ENCODE measurements around the gene TGFBR1. TPM values are rescaled to one million over a fixed set of nuclear protein-coding genes. Genes with fewer than 3 reads are reported as not detected.
"Not testable (repeated sequence)": the region's sequence is repeated elsewhere in the genome, so short reads cannot be mapped to it uniquely, and the experiment has no call there.

The TGFBR1 gene
- total RNA-seq, 2 donors from 2014 or later, result 85.0 to 91.6 TPM

DNA sequence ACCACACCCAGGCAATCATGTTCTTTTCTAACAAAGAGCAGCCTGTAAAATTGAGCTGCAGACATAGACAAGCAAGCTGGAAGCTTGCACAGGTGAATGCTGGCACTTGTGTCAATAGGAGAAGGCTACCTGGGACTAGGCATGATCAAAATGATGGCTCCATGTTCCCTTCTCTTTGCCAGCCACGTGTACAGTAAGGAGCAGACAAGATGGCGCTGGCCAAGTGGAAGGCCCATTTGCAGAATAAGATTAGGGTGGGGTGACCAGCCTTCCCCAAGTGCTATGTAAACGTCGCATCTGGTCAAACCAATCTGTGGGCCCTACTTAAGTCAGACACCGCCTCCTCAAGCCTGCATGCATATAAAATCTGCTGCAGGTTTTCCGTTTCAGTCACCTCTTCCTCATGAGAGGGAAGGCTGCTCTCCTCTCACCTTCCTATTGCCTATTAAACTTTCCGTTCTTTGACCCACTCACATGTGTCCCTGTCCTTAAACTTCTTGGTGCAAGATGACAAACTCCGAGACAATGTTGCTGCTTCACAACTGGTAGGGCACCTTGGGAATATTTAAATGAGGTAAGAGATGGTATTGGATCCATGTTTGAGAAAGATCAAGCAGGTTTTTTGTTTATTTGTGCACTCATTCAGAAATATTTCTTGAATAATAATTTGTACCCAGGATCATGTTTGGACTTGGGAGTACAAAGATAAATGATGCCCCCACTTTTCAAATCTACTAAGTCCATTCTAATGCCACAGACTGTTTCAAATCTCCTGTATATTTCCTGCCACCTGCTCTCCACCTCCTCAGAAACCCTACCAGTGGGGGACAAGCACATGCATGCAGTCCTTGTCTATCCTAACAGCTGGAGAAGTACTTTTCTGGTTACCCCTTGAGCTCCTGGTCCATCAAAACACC lies 30.7 kb upstream of the TGFBR1 start:
- intact Hi-C loops (cut with DNase I), result no loop called here

DNA sequence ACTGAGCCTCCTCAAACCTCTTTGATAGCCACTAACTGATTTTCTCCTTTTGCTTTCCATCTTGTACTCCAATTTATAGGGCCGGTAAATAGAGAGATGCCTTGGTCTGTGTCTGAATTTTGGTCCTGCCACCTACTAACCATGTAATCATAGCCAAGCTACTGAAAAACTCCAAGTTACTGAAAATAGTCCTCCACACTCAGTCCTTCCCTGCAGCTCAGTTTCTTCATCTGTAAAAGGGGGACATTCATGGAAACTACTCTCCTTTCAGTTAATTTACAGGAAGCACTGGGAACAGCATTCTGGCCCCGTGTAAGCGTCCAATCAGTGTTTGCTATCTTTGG lies 30.0 kb upstream of the TGFBR1 start:
- intact Hi-C loops (cut with DNase I), result no loop called here
- DNase-seq (ENCODE audit: low spot score), result no peak

More for the DNA sequence above, 30.7 kb upstream of the TGFBR1 start:
- no peak for DNase-seq (ENCODE audit: low spot score)

DNA sequence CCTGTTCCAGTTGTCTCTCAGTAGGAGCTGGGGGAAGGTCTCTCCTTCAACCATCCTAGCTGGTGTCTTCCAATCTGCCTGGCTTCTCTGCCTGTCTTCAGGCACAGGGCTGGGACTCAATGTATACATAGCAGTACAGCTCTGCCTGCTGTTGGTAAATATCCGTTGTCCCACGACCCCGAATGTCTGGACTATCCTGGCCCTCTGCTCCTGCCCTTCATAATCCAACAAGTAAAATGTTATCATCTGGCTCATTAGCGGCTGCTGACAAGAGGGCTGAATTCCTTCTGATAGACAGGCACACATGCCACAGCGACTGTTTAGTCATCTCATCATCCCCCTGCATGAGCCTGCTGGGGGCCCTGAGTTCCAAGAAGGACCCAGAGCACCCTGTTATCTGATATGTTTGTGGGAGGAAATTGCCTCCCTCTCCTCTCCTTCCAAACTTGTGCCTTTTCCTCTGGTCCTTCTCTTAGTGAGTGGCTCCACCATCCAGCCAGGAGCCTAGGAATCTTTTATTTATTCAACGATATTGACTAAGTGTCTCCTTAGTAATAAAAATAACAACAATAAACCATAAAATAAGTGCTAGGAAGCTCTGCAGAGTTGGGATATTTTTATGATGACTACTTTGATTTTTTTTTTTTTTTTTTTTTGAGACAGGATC lies 29.5 kb upstream of the TGFBR1 start:
- DNase-seq (ENCODE audit: low spot score), result no peak
- intact Hi-C loops (cut with DNase I), result no loop called here

DNA sequence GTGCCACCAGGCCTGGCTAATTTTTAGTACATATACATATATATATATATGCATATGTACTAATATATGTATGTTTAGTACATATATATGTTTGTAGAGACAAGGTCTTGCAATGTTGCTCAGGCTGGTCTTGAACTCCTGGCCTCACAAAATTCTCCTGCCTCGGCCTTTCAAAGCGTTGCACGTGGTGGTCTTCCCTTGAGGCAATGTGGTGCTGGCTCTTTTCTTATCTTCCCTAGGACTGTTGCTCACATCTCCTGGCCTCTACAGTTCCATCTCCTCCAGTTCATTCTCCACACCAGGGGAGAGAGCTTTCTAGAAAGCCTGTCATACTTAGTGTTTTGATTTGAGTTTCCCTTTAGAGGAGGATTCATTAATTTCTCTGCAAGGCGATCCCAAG lies 28.9 kb upstream of the TGFBR1 start:
- intact Hi-C loops (cut with DNase I), result no loop called here
- no peak for DNase-seq (ENCODE audit: low spot score)

DNA sequence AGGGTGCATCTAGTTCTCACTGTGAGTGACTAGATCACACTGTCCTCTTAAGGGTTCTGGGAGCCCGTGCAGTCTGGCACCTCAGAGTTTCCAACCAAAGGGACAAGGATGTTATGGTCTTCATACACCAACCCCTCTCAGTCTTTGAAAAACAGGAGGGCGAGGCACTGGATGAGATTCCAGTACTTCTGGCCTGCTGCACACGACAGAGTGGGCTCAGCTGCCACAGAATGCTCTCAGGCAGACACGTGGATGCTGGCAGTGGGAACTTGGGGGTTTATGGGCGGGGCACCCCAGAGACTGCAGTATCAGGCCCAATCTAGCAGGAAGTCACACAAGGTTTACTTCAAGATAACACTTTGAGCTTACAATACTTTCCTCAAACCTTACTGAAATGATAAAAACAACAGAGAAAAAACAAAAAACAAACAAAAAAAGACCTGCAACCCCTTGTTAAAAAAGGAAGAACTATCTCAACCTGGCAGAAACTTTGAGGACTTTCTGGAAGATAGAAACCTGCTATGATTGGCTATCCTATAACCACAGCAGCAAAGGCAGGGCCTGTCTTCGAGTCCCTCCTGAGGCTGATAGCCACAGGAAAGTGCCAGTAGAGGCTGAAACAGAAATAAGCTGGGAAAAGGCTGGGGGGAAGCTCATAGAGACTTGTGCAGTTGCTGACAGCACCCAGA lies 28.3 kb upstream of the TGFBR1 start:
- intact Hi-C loops (cut with DNase I), result loop anchor here in 1 of 2 donors (1.0 kb wide), 1 partner anchor 8 kb away; no protein-coding TSS in a partner anchor
- DNase-seq (ENCODE audit: low spot score), result no peak

DNA sequence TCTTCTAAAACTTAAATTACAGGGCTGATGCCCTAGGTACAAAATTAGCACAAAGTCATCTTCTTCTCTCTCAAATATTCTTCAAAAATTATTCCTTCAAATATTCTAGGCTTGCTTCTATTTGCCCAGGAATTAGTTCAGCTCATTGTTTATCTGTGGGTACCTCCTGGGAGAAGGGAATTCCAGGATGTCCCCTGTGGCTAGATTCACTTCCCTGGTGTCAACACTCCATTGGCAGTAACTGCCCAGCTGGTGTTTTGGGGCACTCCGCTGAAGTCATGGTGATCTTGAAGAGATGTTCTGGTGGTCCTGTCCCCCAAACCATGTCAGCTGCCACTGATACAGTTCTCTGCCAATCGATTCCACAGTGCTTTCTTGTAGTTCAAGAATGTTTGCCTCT lies 26.2 kb upstream of the TGFBR1 start:
- intact Hi-C loops (cut with DNase I), result no loop called here
- DNase-seq (ENCODE audit: low spot score), result no peak

DNA sequence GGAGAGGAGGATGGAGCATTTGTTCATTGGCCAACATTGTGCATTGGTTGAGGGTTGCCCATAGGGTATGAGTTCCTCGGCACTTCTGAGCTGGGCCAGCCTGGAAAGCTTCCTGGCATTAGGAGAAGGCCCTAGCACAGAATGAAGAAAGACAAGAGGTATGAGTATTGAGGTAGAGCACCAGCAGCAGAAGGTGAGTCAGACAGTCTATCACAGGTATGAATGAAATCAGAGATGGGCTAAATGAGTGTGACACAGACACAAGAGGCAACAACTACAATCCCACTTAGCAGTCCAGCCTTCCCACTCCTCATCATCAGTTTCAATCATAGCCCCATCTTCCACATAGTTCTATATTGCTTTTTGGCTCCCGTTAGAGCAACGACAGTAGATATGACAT lies 25.4 kb upstream of the TGFBR1 start:
- intact Hi-C loops (cut with DNase I), result no loop called here
- DNase-seq (ENCODE audit: low spot score), result no peak

DNA sequence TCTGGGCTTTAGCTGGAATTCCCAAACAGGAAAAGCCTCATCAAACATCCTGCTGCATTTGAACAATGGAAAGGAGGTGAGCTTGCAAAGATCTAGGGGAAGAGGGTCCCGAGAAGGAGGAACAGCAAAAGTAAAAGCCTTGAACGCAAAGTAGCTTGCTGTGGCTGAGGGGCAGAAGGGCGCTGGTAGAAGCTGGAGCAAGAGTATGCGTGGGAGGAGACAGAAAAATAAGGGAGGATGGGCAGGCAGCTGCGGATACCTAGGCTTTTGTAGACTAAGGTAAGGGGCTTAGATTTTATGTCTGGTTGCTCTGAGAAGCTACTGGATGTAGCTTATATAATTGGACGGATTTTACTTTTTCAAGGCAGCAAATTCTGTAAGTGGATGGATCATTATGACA lies 21.9 kb upstream of the TGFBR1 start:
- intact Hi-C loops (cut with DNase I), result no loop called here
- no peak for DNase-seq (ENCODE audit: low spot score)

DNA sequence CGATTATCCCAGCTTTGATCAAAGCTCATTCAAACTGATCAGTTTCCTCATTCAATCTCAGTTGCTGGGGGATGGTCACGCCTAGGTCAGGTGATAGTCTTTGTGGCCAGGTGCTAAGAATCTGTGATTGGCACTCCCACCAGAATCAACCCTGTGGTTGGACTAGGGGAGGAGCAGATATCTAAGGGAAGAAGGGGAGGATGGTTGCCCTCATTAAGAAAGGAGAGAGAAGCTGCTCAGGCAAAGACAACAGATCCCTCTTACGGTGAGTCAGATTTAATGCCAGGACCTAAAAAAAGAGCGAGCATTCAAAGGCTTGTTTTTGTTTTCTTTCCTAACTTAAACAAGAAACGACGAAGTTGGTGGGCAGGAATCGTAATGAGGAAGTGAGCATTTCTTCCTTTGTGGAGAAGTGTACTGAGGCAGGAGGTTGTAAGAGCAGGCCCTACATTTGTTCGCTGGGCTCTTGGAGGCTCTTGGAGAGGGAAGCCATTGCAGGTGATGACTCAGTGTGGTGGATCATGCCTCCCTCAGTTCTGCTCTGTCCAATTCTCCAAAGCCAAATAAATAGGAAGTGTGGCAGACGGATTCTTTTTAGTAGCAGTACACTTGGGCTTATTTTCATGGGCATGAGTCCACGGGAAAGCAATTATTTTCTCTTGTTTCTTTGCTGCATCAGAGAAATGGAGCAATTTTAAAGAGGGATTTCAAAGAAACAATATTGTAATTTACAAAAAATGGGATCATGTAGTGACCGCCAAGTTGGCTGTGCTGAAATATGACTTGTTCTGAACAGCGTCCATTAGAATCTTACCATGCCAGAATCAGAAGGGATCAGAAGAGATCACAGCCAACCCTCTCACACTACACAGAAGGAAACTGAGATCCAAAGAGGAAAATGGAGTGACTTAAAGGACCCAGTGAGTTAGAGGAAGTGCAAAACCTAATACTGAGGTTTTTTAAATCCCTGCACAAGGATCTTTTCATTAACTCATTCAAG lies 18.7 kb upstream of the TGFBR1 start:
- DNase-seq (ENCODE audit: low spot score), result no peak
- intact Hi-C loops (cut with DNase I), result no loop called here

DNA sequence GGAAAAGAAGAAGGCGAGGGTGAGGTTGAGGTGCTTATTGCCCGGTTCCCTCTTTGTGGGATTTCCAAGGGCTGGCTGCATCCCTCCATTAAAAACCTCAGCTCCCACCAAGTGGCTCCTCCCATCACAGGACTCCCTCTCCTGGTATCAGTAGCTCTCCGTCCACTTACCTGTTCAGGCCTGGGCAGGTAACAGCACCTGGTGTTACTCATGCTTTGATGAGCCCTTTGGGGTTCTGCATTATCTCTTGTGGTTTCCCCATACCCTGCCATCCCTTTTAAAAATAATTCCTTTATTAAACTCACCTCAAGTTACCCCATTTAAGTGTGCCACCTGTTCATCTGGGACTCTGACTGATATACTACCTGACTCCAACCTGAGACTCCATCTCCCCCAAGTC lies 17.5 kb upstream of the TGFBR1 start:
- DNase-seq (ENCODE audit: low spot score), result no peak
- intact Hi-C loops (cut with DNase I), result no loop called here

DNA sequence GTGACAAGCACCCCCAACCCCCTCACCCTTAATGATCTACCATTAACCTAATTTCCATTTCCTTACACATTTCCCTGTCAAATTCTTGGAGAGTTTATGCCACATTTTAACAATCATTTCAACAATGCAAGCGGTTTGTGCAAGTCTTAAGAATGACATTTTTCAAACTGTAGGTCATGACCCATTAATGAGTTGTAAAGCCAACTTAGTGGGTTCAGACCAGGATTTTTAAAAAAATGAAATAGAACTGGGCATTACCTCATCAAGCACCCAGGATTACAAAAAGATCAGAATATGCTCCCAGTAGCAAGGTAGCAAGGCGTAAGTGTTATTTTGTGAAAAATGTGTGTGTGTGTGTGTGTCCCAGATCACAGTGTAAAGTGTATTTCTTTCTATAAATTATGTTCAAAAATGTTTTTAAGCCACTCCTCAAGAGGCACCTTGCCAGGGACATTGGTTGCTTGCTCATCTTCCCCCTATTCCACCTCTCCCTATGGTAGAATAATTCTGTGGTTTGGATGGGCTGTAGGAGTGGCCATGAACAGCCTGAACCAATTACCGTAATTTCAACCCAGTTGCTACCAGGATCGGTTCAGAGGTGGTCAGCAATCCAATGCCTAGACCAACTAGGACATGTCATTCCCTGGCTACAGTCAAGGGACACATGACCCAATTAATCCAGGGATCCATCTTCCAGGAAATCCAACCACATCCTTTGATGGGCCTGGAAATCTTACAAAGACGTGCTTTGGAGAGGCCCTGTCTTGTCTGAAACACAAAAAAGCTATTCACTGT lies 14.4 kb upstream of the TGFBR1 start:
- DNase-seq (ENCODE audit: low spot score), result no peak
- intact Hi-C loops (cut with DNase I), result no loop called here

DNA sequence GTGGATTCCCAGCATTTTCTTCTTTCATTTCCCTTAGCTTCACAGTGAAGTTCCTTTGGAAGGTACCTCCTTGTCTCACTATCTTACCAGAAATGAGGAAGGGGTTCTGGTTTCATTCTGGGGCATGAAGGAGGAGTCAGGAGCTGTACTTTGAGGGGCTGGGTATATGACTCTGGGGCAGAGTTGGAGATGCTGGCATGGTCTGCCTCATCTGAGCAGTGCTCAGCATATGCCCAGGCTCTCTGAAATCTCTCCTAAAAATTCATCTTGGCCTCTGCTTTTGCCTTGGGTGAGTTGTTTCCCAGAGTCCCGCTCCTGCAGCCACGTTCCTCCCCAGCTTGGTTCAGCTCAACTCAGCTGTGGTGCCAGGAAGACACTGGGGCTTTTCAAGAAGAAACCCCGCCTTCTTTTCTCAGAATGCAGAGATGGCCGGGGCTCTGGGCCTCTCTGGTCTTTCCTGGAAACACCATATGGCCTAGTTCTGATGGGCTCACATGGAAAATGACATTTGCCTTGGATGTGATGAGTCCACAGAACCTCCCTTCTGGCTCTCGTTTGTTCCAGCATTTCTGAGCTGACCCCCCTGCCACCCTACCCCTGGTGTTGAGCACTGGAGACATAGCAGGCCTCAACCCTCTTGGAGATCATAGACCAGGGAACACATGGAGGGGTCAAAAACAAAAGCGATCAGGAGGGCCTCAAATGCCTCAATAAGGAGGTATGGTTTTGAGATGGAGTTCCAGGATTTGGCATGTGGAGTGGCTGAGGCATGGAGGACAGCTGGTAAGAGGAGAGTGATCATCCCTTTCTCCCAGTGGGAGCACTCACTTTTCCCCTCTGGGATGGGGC lies 12.0 kb upstream of the TGFBR1 start:
- intact Hi-C loops (cut with DNase I), result no loop called here
- no peak for DNase-seq (ENCODE audit: low spot score)

DNA sequence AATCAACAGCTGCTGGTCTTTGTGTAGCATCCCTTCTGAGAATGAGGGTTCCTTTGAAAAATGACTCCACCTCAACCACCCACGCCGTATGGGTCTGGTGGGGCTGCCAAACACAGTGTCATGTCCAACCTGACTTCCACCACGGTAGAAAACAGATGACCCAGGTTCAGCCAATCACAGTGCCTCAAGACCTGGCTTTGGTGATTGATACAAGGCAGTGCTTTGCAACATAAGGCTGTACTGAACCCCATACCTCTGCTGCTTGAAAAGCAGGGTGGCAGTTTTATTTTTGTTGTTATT lies 11.5 kb upstream of the TGFBR1 start:
- no peak for DNase-seq (ENCODE audit: low spot score)
- intact Hi-C loops (cut with DNase I), result no loop called here

DNA sequence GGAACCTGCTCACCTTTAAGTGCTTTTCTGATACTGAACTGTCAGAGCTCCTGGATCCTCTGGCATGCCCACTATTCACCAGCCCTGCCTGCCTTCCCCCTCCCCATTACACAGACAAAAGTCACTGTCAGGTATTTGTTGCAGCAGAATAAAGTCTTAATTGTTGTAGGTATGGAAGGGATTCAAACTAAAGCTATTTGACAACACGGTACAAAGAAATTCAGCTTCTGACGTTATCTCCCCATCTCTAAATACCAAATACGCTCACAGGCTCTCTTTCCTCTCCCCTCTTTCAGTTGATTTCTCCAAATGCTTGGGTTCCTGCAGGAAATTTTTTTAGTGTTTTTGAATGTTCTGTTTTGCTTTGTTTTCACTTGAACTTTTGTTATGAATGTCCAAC lies 9.3 kb upstream of the TGFBR1 start:
- DNase-seq (ENCODE audit: low spot score), result no peak
- intact Hi-C loops (cut with DNase I), result no loop called here

DNA sequence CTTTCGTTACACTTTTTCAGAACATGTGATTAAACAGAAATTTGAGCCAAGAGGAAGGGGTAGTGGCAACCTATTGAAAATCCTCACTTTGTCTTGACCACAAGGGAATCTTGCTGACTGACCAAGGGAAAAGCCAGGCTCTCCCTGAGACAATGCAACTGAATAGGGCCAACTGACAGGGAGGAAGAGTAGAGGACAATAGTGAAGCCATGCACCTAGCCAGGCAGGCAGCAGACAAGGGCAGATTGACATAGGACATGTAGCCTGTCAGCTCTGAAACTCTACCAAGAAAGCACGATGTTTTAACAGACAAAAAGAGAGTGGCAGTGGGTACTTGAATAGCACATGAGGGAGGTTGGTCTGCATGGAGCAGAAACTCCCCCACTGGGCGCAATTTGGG lies 8.5 kb upstream of the TGFBR1 start:
- intact Hi-C loops (cut with DNase I), result no loop called here
- DNase-seq (ENCODE audit: low spot score), result no peak

DNA sequence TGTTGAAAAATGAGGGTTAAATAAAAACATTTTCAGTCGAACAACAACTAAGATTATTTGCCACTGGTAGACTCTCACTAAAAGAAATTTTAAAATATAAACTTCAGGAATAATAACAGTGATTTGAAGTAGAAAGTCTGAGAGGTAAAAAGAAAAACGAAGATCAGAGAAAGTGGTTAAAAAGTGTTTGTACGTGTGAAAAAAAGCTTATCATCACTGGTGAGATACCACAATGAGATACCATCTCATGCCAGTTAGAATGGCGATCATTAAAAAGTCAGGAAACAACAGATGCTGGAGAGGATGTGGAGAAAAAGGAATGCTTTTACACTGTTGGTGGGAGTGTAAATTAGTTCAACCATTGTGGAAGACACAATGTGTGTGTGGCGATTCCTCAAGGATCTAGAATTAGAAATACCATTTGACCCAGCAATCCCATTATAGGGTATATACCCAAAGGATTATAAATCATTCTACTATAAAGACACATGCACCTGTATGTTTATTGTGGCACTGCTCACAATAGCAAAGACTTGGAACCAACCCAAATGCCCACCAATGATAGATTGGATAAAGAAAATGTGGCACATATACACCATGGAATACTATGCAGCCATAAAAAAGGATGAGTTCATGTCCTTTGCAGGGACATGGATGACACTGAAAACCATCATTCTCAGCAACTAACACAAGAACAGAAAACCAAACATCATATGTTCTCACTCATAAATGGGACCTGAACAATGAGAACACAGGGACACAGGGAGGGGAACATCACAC lies 4.9 kb upstream of the TGFBR1 start:
- intact Hi-C loops (cut with DNase I); DNase-seq (ENCODE audit: low spot score): not testable (repeated sequence)

DNA sequence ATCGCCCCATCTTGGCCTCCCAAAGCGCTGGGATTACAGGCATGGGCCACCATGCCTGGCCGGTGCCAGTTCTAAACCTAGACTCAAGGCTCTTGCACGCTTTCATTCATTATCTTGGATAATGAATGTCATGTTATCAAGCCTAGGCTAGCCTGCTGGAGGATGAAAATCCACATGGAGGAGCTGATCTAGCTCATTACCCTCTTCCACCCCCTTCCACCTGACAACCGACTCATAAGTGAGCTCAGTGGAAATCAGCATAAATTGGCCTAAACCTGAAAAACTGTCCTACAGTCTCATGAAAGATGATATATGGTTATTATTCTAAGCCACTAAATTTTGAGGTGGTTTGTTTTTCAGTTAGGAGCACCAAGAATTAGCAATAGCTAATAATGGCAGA lies 3.6 kb upstream of the TGFBR1 start:
- intact Hi-C loops (cut with DNase I), result no loop called here
- no peak for DNase-seq (ENCODE audit: low spot score)
